GM19025 (cell line): ENCODE measurements around the gene SLC15A5.
A peak's percentile ranks its signal among the peaks of the same experiment; 100 is the strongest.

Experiments
- ATAC-seq: cut with Tn5 transposase; IDR thresholded peaks from one replicate; pipeline ENCODE4 v1.9.1; 2021; ENCODE audit warnings: mild to moderate bottlenecking, low read depth, moderate library complexity; ENCODE audit not compliant: unreplicated experiment

The SLC15A5 gene

GRCh38 chr12:16266085-16266484 is 11.4 kb downstream of the SLC15A5 start:
- ATAC-seq = no peak

GRCh38 chr12:16261944-16262475 is 15.5 kb downstream of the SLC15A5 start:
- ATAC-seq = no peak

GRCh38 chr12:16260206-16260605 is 17.3 kb downstream of the SLC15A5 start:
- no peak for ATAC-seq

- no peak for ATAC-seq
Observed at GRCh38 chr12:16258963-16259362, 18.5 kb downstream of the SLC15A5 start.

GRCh38 chr12:16246264-16246663 is 31.2 kb downstream of the SLC15A5 start:
- no peak for ATAC-seq

GRCh38 chr12:16245209-16245608 is 32.3 kb downstream of the SLC15A5 start:
- no peak for ATAC-seq

- ATAC-seq = no peak
Observed at GRCh38 chr12:16243487-16244412, 33.7 kb downstream of the SLC15A5 start.

GRCh38 chr12:16241346-16241745 is 36.1 kb downstream of the SLC15A5 start:
- no peak for ATAC-seq

GRCh38 chr12:16238661-16239060 is 38.8 kb downstream of the SLC15A5 start:
- no peak for ATAC-seq

- ATAC-seq = no peak
Observed at GRCh38 chr12:16229676-16230075, 47.8 kb downstream of the SLC15A5 start.

GRCh38 chr12:16228067-16228466 is 49.4 kb downstream of the SLC15A5 start:
- ATAC-seq = peak; percentile 64

GRCh38 chr12:16225692-16226091 is 51.8 kb downstream of the SLC15A5 start:
- no peak for ATAC-seq

GRCh38 chr12:16224196-16224595 is 53.3 kb downstream of the SLC15A5 start:
- no peak for ATAC-seq

- no peak for ATAC-seq
Observed at GRCh38 chr12:16221776-16222175, 55.7 kb downstream of the SLC15A5 start.

GRCh38 chr12:16220120-16220519 is 57.4 kb downstream of the SLC15A5 start:
- ATAC-seq = no peak

GRCh38 chr12:16218934-16219751 is 58.3 kb downstream of the SLC15A5 start:
- ATAC-seq = no peak

- ATAC-seq = no peak
Observed at GRCh38 chr12:16218234-16218633, 59.3 kb downstream of the SLC15A5 start.

GRCh38 chr12:16211731-16212130 is 65.8 kb downstream of the SLC15A5 start:
- no peak for ATAC-seq

GRCh38 chr12:16198884-16199283 is 78.6 kb downstream of the SLC15A5 start:
- ATAC-seq = peak; percentile 90

GRCh38 chr12:16197600-16197999 is 79.9 kb downstream of the SLC15A5 start:
- no peak for ATAC-seq

GRCh38 chr12:16189849-16190248 is 87.6 kb downstream of the SLC15A5 start:
- no peak for ATAC-seq
